Smooth muscle cell (in vitro differentiated cells): Measurements from ENCODE around the gene C1orf50. TPM values are rescaled to one million over a fixed set of nuclear protein-coding genes. Genes with fewer than 3 reads are reported as not detected.

ENCODE experiments used
- DNase-seq: peaks from one replicate; lab custom pipeline; 2025; ENCODE audit not compliant: unreplicated experiment; lab: John Stamatoyannopoulos, UW
- H2AFZ ChIP-seq: fragments of 200-600 bp; sonication (generic); 2 replicates; pipeline ENCODE4 v1.6.0; 2016; ENCODE audit warnings: antibody characterized with exemption, low read depth, mild to moderate bottlenecking
- H3F3A ChIP-seq: fragments of 200-600 bp; sonication (generic); 2 replicates; pipeline ENCODE4 v1.6.0; 2017; ENCODE audit warnings: antibody characterized with exemption, low read depth
- H3K27ac ChIP-seq: fragments of 200-600 bp; sonication (generic); 2 replicates; pipeline ENCODE4 v1.5.1; 2016; ENCODE audit warnings: low read depth, mild to moderate bottlenecking
- H3K27me3 ChIP-seq: fragments of 200-600 bp; sonication (generic); 2 replicates; pipeline ENCODE4 v1.6.1; 2016; ENCODE audit warnings: low read depth, mild to moderate bottlenecking
- H3K36me3 ChIP-seq: fragments of 200-600 bp; sonication (generic); 2 replicates; pipeline ENCODE4 v1.5.1; 2016; ENCODE audit warnings: low read depth
- H3K4me1 ChIP-seq: fragments of 200-600 bp; sonication (generic); 2 replicates; pipeline ENCODE4 v1.5.1; 2016; ENCODE audit warnings: low read depth
- H3K4me2 ChIP-seq: fragments of 200-600 bp; sonication (generic); 2 replicates; pipeline ENCODE4 v1.6.0; 2016; ENCODE audit warnings: mild to moderate bottlenecking
- H3K4me3 ChIP-seq: fragments of 200-600 bp; sonication (generic); 2 replicates; pipeline ENCODE4 v1.5.1; 2016; ENCODE audit warnings: mild to moderate bottlenecking
- H3K79me2 ChIP-seq: fragments of 200-600 bp; sonication (generic); 2 replicates; pipeline ENCODE4 v1.6.0; 2016; ENCODE audit warnings: low read depth, mild to moderate bottlenecking
- H3K9ac ChIP-seq: fragments of 200-600 bp; sonication (generic); 2 replicates; pipeline ENCODE4 v1.6.0; 2016; ENCODE audit warnings: low read depth
- H3K9me3 ChIP-seq: fragments of 200-600 bp; sonication (generic); replicated peaks from 2 replicates; pipeline ENCODE4 v1.5.1; 2016; ENCODE audit warnings: low read depth
- H4K20me1 ChIP-seq: fragments of 200-600 bp; sonication (generic); 2 replicates; pipeline ENCODE4 v1.6.0; 2016; ENCODE audit warnings: low read depth
- WGBS: methylation state at CpG from one replicate; pipeline ENCODE4 v1.1.7; 2016; ENCODE audit warnings: low lambda C conversion rate; 5-methylcytosine and 5-hydroxymethylcytosine counted together
- polyA plus RNA-seq: library from polyadenylated mRNA; unstranded; fragments of >200 nt; fragmentation: Nextera tagmentation; extraction: Ambion mirVana; gene quantifications from 2 replicates; pipeline ENCODE4 v1.2.1, GENCODE V29; 2016
- total RNA-seq: library from RNA; depleted of rRNA; stranded (reverse); fragments of >200 nt; gene quantifications from 2 replicates; pipeline ENCODE4 v1.2.3, GENCODE V29; 2014
- TF ChIP-seq, protein P1 (sequence below): fragments of 200-600 bp; sonication (generic); IDR thresholded peaks from 2 replicates; pipeline ENCODE4 v1.5.1; 2017; ENCODE audit warnings: borderline replicate concordance, mild to moderate bottlenecking, antibody characterized with exemption; ENCODE audit not compliant: insufficient read depth, poor library complexity, severe bottlenecking

The C1orf50 gene
- total and polyA plus RNA-seq, 2 experiments from 2014 or later, result 1.8 to 9.7 TPM

DNA sequence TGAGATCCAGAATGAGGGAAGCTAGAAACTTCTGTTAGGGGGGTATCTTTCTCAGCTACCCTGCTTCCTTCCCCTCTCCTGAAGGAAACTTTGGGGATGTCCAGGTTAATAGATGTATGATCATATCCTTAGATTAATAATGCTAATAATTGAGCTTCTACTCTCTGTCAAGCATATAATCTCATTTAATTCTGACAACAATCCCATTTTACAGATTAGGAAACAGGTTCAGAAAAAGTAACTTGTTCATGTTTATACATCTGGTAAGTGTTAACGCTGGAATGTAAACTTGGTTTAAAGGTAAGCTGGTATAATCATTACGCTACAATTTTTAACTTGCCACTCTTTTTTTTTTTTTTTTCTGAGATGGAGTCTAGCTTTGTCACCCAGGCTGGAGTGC, 16.0 kb downstream of the C1orf50 start:
- 96% methylated on average over 2 of the region's 2 CpGs for WGBS
- no peak overlapping the region for H3K4me2 ChIP-seq
- no peaks in the 10 kb centered on the region for H3K4me1 ChIP-seq
- H3K27ac ChIP-seq, result no peak overlapping the region
- no peak overlapping the region for H2AFZ ChIP-seq
- no peaks in the 10 kb centered on the region for H3K36me3 ChIP-seq
- no peak overlapping the region for H3K4me3 ChIP-seq
- DNase-seq, result no peak
- H3K27me3 ChIP-seq, result no peaks in the 10 kb centered on the region
- H4K20me1 ChIP-seq, result peaks cover 2% of the 10 kb centered on the region
- H3K79me2 ChIP-seq, result no peaks in the 10 kb centered on the region
- TF ChIP-seq, protein P1, sequence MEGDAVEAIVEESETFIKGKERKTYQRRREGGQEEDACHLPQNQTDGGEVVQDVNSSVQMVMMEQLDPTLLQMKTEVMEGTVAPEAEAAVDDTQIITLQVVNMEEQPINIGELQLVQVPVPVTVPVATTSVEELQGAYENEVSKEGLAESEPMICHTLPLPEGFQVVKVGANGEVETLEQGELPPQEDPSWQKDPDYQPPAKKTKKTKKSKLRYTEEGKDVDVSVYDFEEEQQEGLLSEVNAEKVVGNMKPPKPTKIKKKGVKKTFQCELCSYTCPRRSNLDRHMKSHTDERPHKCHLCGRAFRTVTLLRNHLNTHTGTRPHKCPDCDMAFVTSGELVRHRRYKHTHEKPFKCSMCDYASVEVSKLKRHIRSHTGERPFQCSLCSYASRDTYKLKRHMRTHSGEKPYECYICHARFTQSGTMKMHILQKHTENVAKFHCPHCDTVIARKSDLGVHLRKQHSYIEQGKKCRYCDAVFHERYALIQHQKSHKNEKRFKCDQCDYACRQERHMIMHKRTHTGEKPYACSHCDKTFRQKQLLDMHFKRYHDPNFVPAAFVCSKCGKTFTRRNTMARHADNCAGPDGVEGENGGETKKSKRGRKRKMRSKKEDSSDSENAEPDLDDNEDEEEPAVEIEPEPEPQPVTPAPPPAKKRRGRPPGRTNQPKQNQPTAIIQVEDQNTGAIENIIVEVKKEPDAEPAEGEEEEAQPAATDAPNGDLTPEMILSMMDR, result no peak
- H3K9ac ChIP-seq, result no peak overlapping the region
- H3K9me3 ChIP-seq, result no peaks in the 10 kb centered on the region
- no peaks in the 10 kb centered on the region for H3F3A ChIP-seq

- no peak for DNase-seq
- H3K4me2 ChIP-seq, result no peak overlapping the region
- H3F3A ChIP-seq, result no peaks in the 10 kb centered on the region
- no peak overlapping the region for H3K9ac ChIP-seq
- 91% methylated on average over 18 of the region's 18 CpGs for WGBS
- TF ChIP-seq, protein P1, result no peak
- no peak overlapping the region for H3K4me3 ChIP-seq
- H3K27me3 ChIP-seq, result no peaks in the 10 kb centered on the region
- H4K20me1 ChIP-seq, result no peaks in the 10 kb centered on the region
- no peak overlapping the region for H2AFZ ChIP-seq
- H3K4me1 ChIP-seq, result no peaks in the 10 kb centered on the region
- no peak overlapping the region for H3K27ac ChIP-seq
- H3K9me3 ChIP-seq, result no peaks in the 10 kb centered on the region
- H3K36me3 ChIP-seq, result no peaks in the 10 kb centered on the region
- H3K79me2 ChIP-seq, result no peaks in the 10 kb centered on the region
Measured at GRCh38 chr1:42784547-42784945, 17.5 kb downstream of the C1orf50 start.

GRCh38 chr1:42784946-42785693, 18.1 kb downstream of the C1orf50 start, which contains the start of gene TMEM269:
Gene TMEM269 (plus strand): TSS chr1:42784991. CDS start chr1:42789894, 4,903 bp downstream.
- no peaks in the 10 kb centered on the region for H3K79me2 ChIP-seq
- H3K36me3 ChIP-seq, result no peaks in the 10 kb centered on the region
- no peak within 1 kb of the TSS for H3K9ac ChIP-seq
- no peaks in the 10 kb centered on the region for H3K27me3 ChIP-seq
- H3K27ac ChIP-seq, result no peak within 1 kb of the TSS
- H4K20me1 ChIP-seq, result no peaks in the 10 kb centered on the region
- H2AFZ ChIP-seq, result no peak within 1 kb of the TSS
- 89% methylated on average over 41 of the region's 54 CpGs for WGBS
- TF ChIP-seq, protein P1, result no peak
- no peak within 1 kb of the TSS for H3K4me3 ChIP-seq
- H3K4me2 ChIP-seq, result no peak within 1 kb of the TSS
- no peaks in the 10 kb centered on the region for H3F3A ChIP-seq
- no peaks in the 10 kb centered on the region for H3K9me3 ChIP-seq
- no peaks in the 10 kb centered on the region for H3K4me1 ChIP-seq
- no peak for DNase-seq

- Histone ChIP-seq H3K27me3 (no peaks in the 10 kb centered on the region), H2AFZ (no peak overlapping the region), H3K9ac (no peak overlapping the region), H3K79me2 (no peaks in the 10 kb centered on the region), H3F3A (no peaks in the 10 kb centered on the region), H3K36me3 (no peaks in the 10 kb centered on the region), H3K4me1 (no peaks in the 10 kb centered on the region), H3K4me3 (no peak overlapping the region), H4K20me1 (no peaks in the 10 kb centered on the region), H3K27ac (no peak overlapping the region), H3K9me3 (no peaks in the 10 kb centered on the region), H3K4me2 (no peak overlapping the region)
- DNase-seq, result no peak
- 92% methylated on average over 5 of the region's 5 CpGs for WGBS
- TF ChIP-seq, protein P1, result no peak
Measured at GRCh38 chr1:42786097-42786496, 19.0 kb downstream of the C1orf50 start.
